A673 (cell line): ENCODE data around the gene MYO5B. TPM values are rescaled to one million over a fixed set of nuclear protein-coding genes. Genes with fewer than 3 reads are reported as not detected.

Source experiments
- BruUV-seq: library from RNA; stranded (reverse); fragments of 400-500 nt; replicated peaks from 2 replicates; lab custom pipeline; 2021; lab: Mats Ljungman, UMichigan
- CTCF ChIA-PET: fragments of 300-600 bp; sonication (Branson Sonifier 250); formaldehyde crosslinking; loops from one replicate; lab custom pipeline; 2022; ENCODE audit warnings: antibody characterized with exemption; lab: Charles Lee
- POLR2A ChIA-PET: fragments of 300-600 bp; sonication (Branson Sonifier 250); formaldehyde crosslinking; loops from one replicate; lab custom pipeline; 2022; ENCODE audit warnings: antibody characterized with exemption; ENCODE audit not compliant: low non-redundant PET; lab: Charles Lee
- DNase-seq: peaks from one replicate; pipeline ENCODE4 v3.0.0-alpha.2; 2015; ENCODE audit warnings: low spot score
- H3K27ac ChIP-seq: fragments of 200-600 bp; sonication (generic); 2 replicates; pipeline ENCODE4 v1.5.1; 2016; ENCODE audit warnings: mixed run types, low read depth, mild to moderate bottlenecking, mixed read lengths, antibody characterized with exemption, low read length; ENCODE audit not compliant: poor library complexity, severe bottlenecking
- H3K27me3 ChIP-seq: fragments of 200-600 bp; sonication (generic); replicated peaks from 2 replicates; pipeline ENCODE4 v1.6.1; 2017; ENCODE audit warnings: mixed run types, low read depth, mild to moderate bottlenecking, mixed read lengths, antibody characterized with exemption, low read length; ENCODE audit not compliant: insufficient read depth, poor library complexity
- H3K36me3 ChIP-seq: fragments of 200-600 bp; sonication (generic); 2 replicates; pipeline ENCODE4 v1.6.1; 2016; ENCODE audit warnings: mixed run types, mild to moderate bottlenecking, mixed read lengths, antibody characterized with exemption, low read length; ENCODE audit not compliant: insufficient read depth, poor library complexity, severe bottlenecking
- H3K4me1 ChIP-seq: fragments of 200-600 bp; sonication (generic); 2 replicates; pipeline ENCODE4 v1.6.1; 2017; ENCODE audit warnings: mixed run types, mild to moderate bottlenecking, mixed read lengths, antibody characterized with exemption, low read length; ENCODE audit not compliant: insufficient read depth, poor library complexity, severe bottlenecking
- H3K4me3 ChIP-seq: fragments of 200-600 bp; sonication (generic); 2 replicates; pipeline ENCODE4 v1.5.1; 2016; ENCODE audit warnings: low read depth, mixed run types, mild to moderate bottlenecking, mixed read lengths, low read length; ENCODE audit not compliant: poor library complexity, severe bottlenecking
- H3K9me3 ChIP-seq: fragments of 200-600 bp; sonication (generic); 2 replicates; pipeline ENCODE4 v1.6.1; 2016; ENCODE audit warnings: mixed run types, low read depth, mild to moderate bottlenecking, mixed read lengths, antibody characterized with exemption, low read length; ENCODE audit not compliant: poor library complexity, severe bottlenecking
- EZH2 ChIP-seq: fragments of 200-600 bp; sonication (generic); IDR thresholded peaks from 2 replicates; pipeline ENCODE4 v1.6.1; 2017; ENCODE audit warnings: borderline replicate concordance, low read depth, mild to moderate bottlenecking, mixed read lengths, antibody characterized with exemption, low read length; ENCODE audit not compliant: poor library complexity, severe bottlenecking
- intact Hi-C: fragments of 100-400 bp; cut with micrococcal nuclease; formaldehyde crosslinking; loops from one replicate; pipeline ENCODE4 v1.10.0; 2022; ENCODE audit not compliant: unreplicated experiment
- total RNA-seq: library from RNA; stranded (reverse); gene quantifications from 2 replicates; pipeline ENCODE4 v1.2.3, GENCODE V29; 2021
- TF ChIP-seq, protein P1 (sequence below): fragments of 300-800, 200-600 bp; sonication (generic); conservative IDR thresholded peaks from 2 replicates; pipeline ENCODE4 v1.5.1; 2017; ENCODE audit warnings: low read depth, mild to moderate bottlenecking, antibody characterized with exemption, low read length, moderate library complexity, mixed read lengths

MYO5B gene
- total RNA-seq, 1 experiment from 2014 or later, result 0.30 TPM

DNA sequence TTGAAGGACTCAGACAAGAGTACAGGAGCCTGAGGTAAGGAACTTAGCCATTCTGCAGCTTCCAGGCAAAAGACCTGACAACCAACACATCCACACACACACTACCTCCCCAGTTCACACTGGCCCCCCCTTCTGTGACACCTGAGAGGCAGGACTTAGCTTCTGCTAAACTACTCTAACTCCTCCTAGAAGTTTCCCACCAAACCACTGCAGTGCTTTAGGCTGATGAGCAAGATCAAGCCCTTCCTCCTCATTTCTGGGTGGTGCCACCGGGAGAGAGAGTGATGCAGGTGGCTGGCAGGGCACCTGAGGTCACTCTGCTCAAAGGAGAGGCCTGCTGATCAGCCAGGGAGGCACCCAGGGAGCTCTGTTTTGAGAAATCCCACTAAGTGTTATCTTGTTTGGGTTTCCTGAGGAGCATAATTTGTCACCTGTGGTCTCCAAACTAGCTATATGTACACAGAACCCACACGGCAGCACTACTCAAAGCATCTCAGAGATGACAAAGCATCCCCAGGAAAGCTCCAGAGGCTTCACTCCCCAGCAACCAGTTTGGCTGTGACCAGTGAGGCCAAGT lies 188.4 kb downstream of the MYO5B start:
- Histone ChIP-seq H3K4me1 (no peaks in the 10 kb centered on the region), H3K36me3 (no peaks in the 10 kb centered on the region), H3K4me3 (no peak overlapping the region), H3K9me3 (no peaks in the 10 kb centered on the region), H3K27ac (no peak overlapping the region), H3K27me3 (peaks cover 44% of the 10 kb centered on the region)
- intact Hi-C loops, result loop anchor here (5.0 to 10.0 kb wide), 2 partner anchors 196 to 418 kb away; no protein-coding TSS in a partner anchor
- CTCF ChIA-PET, result no interaction called here
- no peak for DNase-seq
- no peak for TF ChIP-seq EZH2
- TF ChIP-seq, protein P1, sequence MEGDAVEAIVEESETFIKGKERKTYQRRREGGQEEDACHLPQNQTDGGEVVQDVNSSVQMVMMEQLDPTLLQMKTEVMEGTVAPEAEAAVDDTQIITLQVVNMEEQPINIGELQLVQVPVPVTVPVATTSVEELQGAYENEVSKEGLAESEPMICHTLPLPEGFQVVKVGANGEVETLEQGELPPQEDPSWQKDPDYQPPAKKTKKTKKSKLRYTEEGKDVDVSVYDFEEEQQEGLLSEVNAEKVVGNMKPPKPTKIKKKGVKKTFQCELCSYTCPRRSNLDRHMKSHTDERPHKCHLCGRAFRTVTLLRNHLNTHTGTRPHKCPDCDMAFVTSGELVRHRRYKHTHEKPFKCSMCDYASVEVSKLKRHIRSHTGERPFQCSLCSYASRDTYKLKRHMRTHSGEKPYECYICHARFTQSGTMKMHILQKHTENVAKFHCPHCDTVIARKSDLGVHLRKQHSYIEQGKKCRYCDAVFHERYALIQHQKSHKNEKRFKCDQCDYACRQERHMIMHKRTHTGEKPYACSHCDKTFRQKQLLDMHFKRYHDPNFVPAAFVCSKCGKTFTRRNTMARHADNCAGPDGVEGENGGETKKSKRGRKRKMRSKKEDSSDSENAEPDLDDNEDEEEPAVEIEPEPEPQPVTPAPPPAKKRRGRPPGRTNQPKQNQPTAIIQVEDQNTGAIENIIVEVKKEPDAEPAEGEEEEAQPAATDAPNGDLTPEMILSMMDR, result no peak
- no TSS peak for BruUV-seq
- POLR2A ChIA-PET, result no interaction called here

DNA sequence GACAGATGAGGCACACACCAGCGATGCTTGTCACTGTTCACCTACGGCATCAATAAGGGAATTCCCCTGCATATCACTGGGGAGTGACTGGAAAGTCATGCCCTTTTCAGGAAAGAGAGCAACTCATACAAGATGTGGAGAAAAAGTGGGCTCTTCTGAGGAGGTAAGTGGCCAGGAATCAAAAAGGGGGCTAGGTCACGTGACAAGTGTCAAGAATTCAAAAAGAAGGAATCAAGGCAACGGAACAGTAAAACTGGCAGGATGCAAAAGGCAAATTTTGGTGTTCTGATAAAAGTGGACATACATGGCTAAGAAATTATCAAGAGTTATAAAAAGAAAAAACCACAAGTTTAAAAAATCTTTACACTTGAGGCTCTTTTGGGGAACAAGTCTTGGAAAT lies 190.9 kb downstream of the MYO5B start:
- no TSS peak for BruUV-seq
- intact Hi-C loops, result loop anchor here (10.0 kb wide), 1 partner anchor 421 kb away; no protein-coding TSS in a partner anchor
- ChIA-PET CTCF (no interaction called here), POLR2A (no interaction called here)
- H3K27ac ChIP-seq, result no peak overlapping the region
- peaks cover 44% of the 10 kb centered on the region for H3K27me3 ChIP-seq
- TF ChIP-seq EZH2, result no peak
- TF ChIP-seq, protein P1, result no peak
- no peak for DNase-seq
- no peaks in the 10 kb centered on the region for H3K36me3 ChIP-seq
- H3K4me1 ChIP-seq, result no peaks in the 10 kb centered on the region
- no peaks in the 10 kb centered on the region for H3K9me3 ChIP-seq
- no peak overlapping the region for H3K4me3 ChIP-seq

DNA sequence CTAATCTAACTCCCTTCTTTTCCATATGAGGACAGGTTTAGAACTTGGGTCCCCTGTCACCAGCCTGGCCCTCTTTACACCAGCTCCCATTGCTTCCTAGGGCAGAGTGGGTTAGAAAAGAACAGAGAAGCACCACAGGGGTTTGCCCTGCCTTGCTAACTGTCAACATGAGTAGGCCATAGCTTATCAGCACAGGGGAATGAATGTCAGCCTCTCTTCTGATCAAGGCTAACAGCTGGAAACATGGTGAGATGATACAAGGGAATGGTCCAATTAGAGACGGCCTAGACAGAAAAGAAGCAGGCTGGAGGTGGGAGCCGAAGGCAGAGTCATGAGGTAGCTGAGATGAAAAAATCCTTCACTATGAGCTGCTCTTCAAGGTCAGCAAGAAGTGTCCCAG lies 192.2 kb downstream of the MYO5B start:
- CTCF ChIA-PET, result no interaction called here

More for the DNA sequence above, 192.2 kb downstream of the MYO5B start:
- H3K36me3 ChIP-seq, result no peaks in the 10 kb centered on the region
- H3K4me3 ChIP-seq, result no peak overlapping the region
- BruUV-seq, result no TSS peak
- no peak for TF ChIP-seq EZH2
- TF ChIP-seq, protein P1, result no peak
- peaks cover 48% of the 10 kb centered on the region for H3K27me3 ChIP-seq
- intact Hi-C loops, result loop anchor here (10.0 kb wide), 1 partner anchor 422 kb away; no protein-coding TSS in a partner anchor
- POLR2A ChIA-PET, result no interaction called here
- H3K27ac ChIP-seq, result no peak overlapping the region
- no peaks in the 10 kb centered on the region for H3K9me3 ChIP-seq
- DNase-seq, result no peak
- H3K4me1 ChIP-seq, result no peaks in the 10 kb centered on the region
